H9 (cell line): Measurements from ENCODE around the gene OR4C11. TPM values are rescaled to one million over a fixed set of nuclear protein-coding genes. Genes with fewer than 3 reads are reported as not detected.

ENCODE experiments used
- DNase-seq: peaks from one replicate; pipeline ENCODE4 v3.0.0-alpha.2; 2017
- H2AFZ ChIP-seq: one replicate; pipeline ENCODE4 v1.6.1; 2013; ENCODE audit warnings: mild to moderate bottlenecking, low read length, control low read depth, moderate library complexity
- H2AK5ac ChIP-seq: 2 replicates; pipeline ENCODE4 v1.6.1; 2013; ENCODE audit warnings: low read length, control low read depth, mixed read lengths; ENCODE audit not compliant: insufficient read length
- H2BK120ac ChIP-seq: one replicate; pipeline ENCODE4 v1.6.1; 2013; ENCODE audit warnings: low read depth, mild to moderate bottlenecking, low read length, control low read depth, inconsistent platforms; ENCODE audit not compliant: poor library complexity, severe bottlenecking
- H2BK12ac ChIP-seq: 2 replicates; pipeline ENCODE4 v1.6.1; 2013; ENCODE audit warnings: low read length, control low read depth, mixed read lengths, low read depth; ENCODE audit not compliant: insufficient read length
- H2BK15ac ChIP-seq: 2 replicates; pipeline ENCODE4 v1.6.1; 2013; ENCODE audit warnings: low read depth, low read length, control low read depth
- H2BK20ac ChIP-seq: one replicate; pipeline ENCODE4 v1.6.1; 2013; ENCODE audit warnings: low read depth, mild to moderate bottlenecking, low read length, control low read depth, inconsistent platforms; ENCODE audit not compliant: poor library complexity, severe bottlenecking
- H2BK5ac ChIP-seq: 2 replicates; pipeline ENCODE4 v1.6.1; 2013; ENCODE audit warnings: low read length, control low read depth, mixed read lengths; ENCODE audit not compliant: insufficient read length
- H3K14ac ChIP-seq: 2 replicates; pipeline ENCODE4 v1.6.1; 2013; ENCODE audit warnings: low read length, control low read depth; ENCODE audit not compliant: insufficient read depth
- H3K18ac ChIP-seq: 2 replicates; pipeline ENCODE4 v1.6.1; 2013; ENCODE audit warnings: low read depth, mild to moderate bottlenecking, mixed read lengths, low read length, control low read depth; ENCODE audit not compliant: insufficient read length
- H3K23ac ChIP-seq: 2 replicates; pipeline ENCODE4 v1.6.1; 2013; ENCODE audit warnings: low read length, control low read depth, mixed read lengths, low read depth; ENCODE audit not compliant: insufficient read length
- H3K23me2 ChIP-seq: 2 replicates; pipeline ENCODE4 v1.6.1; 2013; ENCODE audit warnings: low read depth, mild to moderate bottlenecking, mixed read lengths, low read length, control low read depth; ENCODE audit not compliant: insufficient read length, poor library complexity, severe bottlenecking
- H3K27ac ChIP-seq: 2 replicates; pipeline ENCODE4 v1.5.1; 2013; ENCODE audit warnings: low read length, control low read depth, mixed read lengths, low read depth; ENCODE audit not compliant: insufficient read length
- H3K27me3 ChIP-seq: 2 replicates; pipeline ENCODE4 v1.6.1; 2013; ENCODE audit warnings: low read length, control low read depth, inconsistent platforms; ENCODE audit not compliant: insufficient read depth
- H3K4ac ChIP-seq: 2 replicates; pipeline ENCODE4 v1.6.1; 2013; ENCODE audit warnings: low read depth, mild to moderate bottlenecking, control low read depth, inconsistent platforms, low read length, moderate library complexity
- H3K4me1 ChIP-seq: 2 replicates; pipeline ENCODE4 v1.6.1; 2013; ENCODE audit warnings: low read length, control low read depth, inconsistent platforms; ENCODE audit not compliant: insufficient read depth
- H3K4me2 ChIP-seq: 2 replicates; pipeline ENCODE4 v1.6.1; 2013; ENCODE audit warnings: low read length, control low read depth, mixed read lengths; ENCODE audit not compliant: insufficient read length, insufficient read depth
- H3K56ac ChIP-seq: 2 replicates; pipeline ENCODE4 v1.6.1; 2013; ENCODE audit warnings: low read depth, mild to moderate bottlenecking, mixed read lengths, low read length, control low read depth; ENCODE audit not compliant: insufficient read length
- H3K79me1 ChIP-seq: 2 replicates; pipeline ENCODE4 v1.6.1; 2013; ENCODE audit warnings: low read depth, mild to moderate bottlenecking, moderate library complexity, low read length, control low read depth, inconsistent platforms; ENCODE audit not compliant: insufficient read depth, poor library complexity, severe bottlenecking
- H3K79me2 ChIP-seq: 2 replicates; pipeline ENCODE4 v1.6.1; 2013; ENCODE audit warnings: low read length, control low read depth, inconsistent platforms; ENCODE audit not compliant: insufficient read depth
- H3K9ac ChIP-seq: 2 replicates; pipeline ENCODE4 v1.6.1; 2013; ENCODE audit warnings: low read length, control low read depth, mixed read lengths; ENCODE audit not compliant: insufficient read length; ENCODE audit errors: extremely low read depth
- H3K9me3 ChIP-seq: one replicate; pipeline ENCODE4 v1.6.1; 2013; ENCODE audit warnings: low read depth, low read length, inconsistent platforms; ENCODE audit not compliant: control insufficient read depth
- H3T11ph ChIP-seq: one replicate; pipeline ENCODE4 v1.6.1; 2013; ENCODE audit warnings: mild to moderate bottlenecking, low read length, control low read depth, inconsistent platforms
- H4K20me1 ChIP-seq: one replicate; pipeline ENCODE4 v1.6.1; 2013; ENCODE audit not compliant: control insufficient read depth, insufficient read length, insufficient read depth
- H4K5ac ChIP-seq: 2 replicates; pipeline ENCODE4 v1.6.1; 2013; ENCODE audit warnings: low read depth, mild to moderate bottlenecking, mixed read lengths, low read length, control low read depth; ENCODE audit not compliant: insufficient read length
- H4K8ac ChIP-seq: replicated peaks from 2 replicates; pipeline ENCODE4 v1.6.1; 2013; ENCODE audit warnings: low read length, control low read depth, mixed read lengths, low read depth; ENCODE audit not compliant: insufficient read length
- H4K91ac ChIP-seq: 2 replicates; pipeline ENCODE4 v1.6.1; 2013; ENCODE audit warnings: low read depth, mild to moderate bottlenecking, moderate library complexity, mixed read lengths, low read length, control low read depth; ENCODE audit not compliant: insufficient read length
- H3K27ac Mint-ChIP-seq, 3 experiments: 2 replicates in 2 of 3; 3 replicates in 1 of 3; pipeline ENCODE4 v1.8.0; 2020 to 2021; ENCODE audit warnings: mixed read lengths in 3 of 3, mild to moderate bottlenecking in 1 of 3, moderate library complexity in 1 of 3
- H3K27me3 Mint-ChIP-seq: 2 replicates; pipeline ENCODE4 v1.8.0; 2021; ENCODE audit warnings: low read depth, mild to moderate bottlenecking, moderate library complexity, mixed read lengths
- H3K36me3 Mint-ChIP-seq, 3 experiments: 2 replicates in 2 of 3; 3 replicates in 1 of 3; pipeline ENCODE4 v1.8.0; 2020 to 2021; ENCODE audit warnings: low read depth in 3 of 3, mixed read lengths in 3 of 3; ENCODE audit not compliant: insufficient read depth in 1 of 3
- H3K4me1 Mint-ChIP-seq, 2 experiments: 2 replicates each; pipeline ENCODE4 v1.8.0; 2020; ENCODE audit warnings: mixed read lengths in 2 of 2
- H3K4me3 Mint-ChIP-seq, 2 experiments: 2 replicates in 1 of 2; 3 replicates in 1 of 2; pipeline ENCODE4 v1.8.0; 2020 to 2021; ENCODE audit warnings: mild to moderate bottlenecking in 2 of 2, mixed read lengths in 2 of 2, moderate library complexity in 1 of 2
- H3K9me3 Mint-ChIP-seq, 2 experiments: 2 replicates in 1 of 2; 3 replicates in 1 of 2; pipeline ENCODE4 v1.8.0; 2020; ENCODE audit warnings: mild to moderate bottlenecking in 2 of 2, mixed read lengths in 2 of 2, moderate library complexity in 1 of 2
- total RNA-seq: library from RNA; stranded (reverse); gene quantifications from 2 replicates; pipeline ENCODE4 v1.2.1, GENCODE V29; 2021
- TF ChIP-seq, protein P1 (sequence below): fragments of 200-600 bp; sonication (generic); conservative IDR thresholded peaks from 3 replicates; pipeline ENCODE4 v1.8.0; 2021; ENCODE audit warnings: antibody characterized with exemption, mild to moderate bottlenecking

OR4C11 gene
- total RNA-seq, 1 experiment from 2014 or later, result not detected

DNA sequence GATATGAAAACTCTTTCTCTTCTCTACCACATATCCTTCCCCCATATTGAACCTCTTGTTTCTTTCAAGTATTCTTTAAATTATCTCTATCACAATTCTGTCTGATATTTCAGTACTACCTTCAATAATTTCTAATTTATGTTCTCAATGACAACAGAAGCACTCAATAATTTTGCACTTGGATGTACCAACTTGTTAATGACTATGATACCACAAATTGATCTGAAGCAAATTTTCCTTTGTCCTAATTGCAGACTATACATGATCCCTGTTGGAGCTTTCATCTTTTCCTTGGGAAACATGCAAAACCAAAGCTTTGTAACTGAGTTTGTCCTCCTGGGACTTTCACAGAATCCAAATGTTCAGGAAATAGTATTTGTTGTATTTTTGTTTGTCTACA, 53.3 kb downstream of the OR4C11 start, which contains the start of gene OR4C15:
Gene OR4C15 (plus strand): TSS at position 301 of the 400 bp plus-strand sequence. CDS start 0 bp downstream, at position 301.
- Histone ChIP-seq H2AK5ac (no peak within 1 kb of the TSS), H3K27me3 (no peaks in the 10 kb centered on the region), H2BK12ac (no peak within 1 kb of the TSS), H2BK20ac (no peak within 1 kb of the TSS), H3K23me2 (no peaks in the 10 kb centered on the region), H3K56ac (no peak within 1 kb of the TSS), H2AFZ (no peak within 1 kb of the TSS), H3K79me1 (no peaks in the 10 kb centered on the region), H3K18ac (no peak within 1 kb of the TSS), H3K9ac (no peak within 1 kb of the TSS), H4K20me1 (no peaks in the 10 kb centered on the region), H2BK15ac (no peak within 1 kb of the TSS), H3K23ac (no peak within 1 kb of the TSS), H4K8ac (no peak within 1 kb of the TSS), H3K4ac (no peak within 1 kb of the TSS), H4K5ac (no peak within 1 kb of the TSS), H3K14ac (no peak within 1 kb of the TSS), H3T11ph (no peak within 1 kb of the TSS), H3K9me3 (peaks cover 85% of the 10 kb centered on the region), H3K79me2 (no peaks in the 10 kb centered on the region), H3K4me1 (no peaks in the 10 kb centered on the region), H3K4me2 (no peak within 1 kb of the TSS), H2BK5ac (no peak within 1 kb of the TSS), H3K27ac (no peak within 1 kb of the TSS), H4K91ac (no peak within 1 kb of the TSS), H2BK120ac (no peak within 1 kb of the TSS)
- no peak within 1 kb of the TSS for H3K4me3 Mint-ChIP-seq
- DNase-seq, result no peak
- peaks cover 21 to 33% of the 10 kb centered on the region in 2 experiments for H3K9me3 Mint-ChIP-seq
- no peaks in the 10 kb centered on the region for H3K4me1 Mint-ChIP-seq
- H3K27me3 Mint-ChIP-seq, result no peaks in the 10 kb centered on the region; the same call in none of the 2 replicates
- TF ChIP-seq, protein P1, sequence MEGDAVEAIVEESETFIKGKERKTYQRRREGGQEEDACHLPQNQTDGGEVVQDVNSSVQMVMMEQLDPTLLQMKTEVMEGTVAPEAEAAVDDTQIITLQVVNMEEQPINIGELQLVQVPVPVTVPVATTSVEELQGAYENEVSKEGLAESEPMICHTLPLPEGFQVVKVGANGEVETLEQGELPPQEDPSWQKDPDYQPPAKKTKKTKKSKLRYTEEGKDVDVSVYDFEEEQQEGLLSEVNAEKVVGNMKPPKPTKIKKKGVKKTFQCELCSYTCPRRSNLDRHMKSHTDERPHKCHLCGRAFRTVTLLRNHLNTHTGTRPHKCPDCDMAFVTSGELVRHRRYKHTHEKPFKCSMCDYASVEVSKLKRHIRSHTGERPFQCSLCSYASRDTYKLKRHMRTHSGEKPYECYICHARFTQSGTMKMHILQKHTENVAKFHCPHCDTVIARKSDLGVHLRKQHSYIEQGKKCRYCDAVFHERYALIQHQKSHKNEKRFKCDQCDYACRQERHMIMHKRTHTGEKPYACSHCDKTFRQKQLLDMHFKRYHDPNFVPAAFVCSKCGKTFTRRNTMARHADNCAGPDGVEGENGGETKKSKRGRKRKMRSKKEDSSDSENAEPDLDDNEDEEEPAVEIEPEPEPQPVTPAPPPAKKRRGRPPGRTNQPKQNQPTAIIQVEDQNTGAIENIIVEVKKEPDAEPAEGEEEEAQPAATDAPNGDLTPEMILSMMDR, result no peak
- H3K36me3 Mint-ChIP-seq, result peaks cover 6 to 19% (median 11%) of the 10 kb centered on the region in 3 experiments; a peak in 6 of 7 replicates
- no peak within 1 kb of the TSS for H3K27ac Mint-ChIP-seq

Other genes with a start within 250 kb of the OR4C11 start
- gene OR4A15, start 239.7 kb downstream of the OR4C11 start, total RNA-seq, result not detected in 2 replicates
- not detected in 2 replicates for gene OR4C15, start 53.2 kb downstream of the OR4C11 start, total RNA-seq
- not detected in 2 replicates for gene OR4C16, start 35.5 kb downstream of the OR4C11 start, total RNA-seq
- not detected in 2 replicates for gene OR4P4, start 27.5 kb upstream of the OR4C11 start, total RNA-seq
- gene OR4S2, start 40.7 kb upstream of the OR4C11 start, total RNA-seq, result not detected in 2 replicates
- not detected in 2 replicates for gene OR4C6, start 54.6 kb upstream of the OR4C11 start, total RNA-seq
- gene OR5D13, start 165.8 kb upstream of the OR4C11 start, total RNA-seq, result not detected in 2 replicates
- not detected in 2 replicates for gene OR5D14, start 187.9 kb upstream of the OR4C11 start, total RNA-seq
- gene OR5L1, start 203.7 kb upstream of the OR4C11 start, total RNA-seq, result not detected in 2 replicates
- gene OR5D18, start 212.0 kb upstream of the OR4C11 start, total RNA-seq, result not detected in 2 replicates
- not detected in 2 replicates for gene OR5L2, start 219.6 kb upstream of the OR4C11 start, total RNA-seq
- not detected in 2 replicates for gene OR5D16, start 231.1 kb upstream of the OR4C11 start, total RNA-seq